ENCODE measurements around the gene DCP1A.
"Not testable (repeated sequence)": the region's sequence is repeated elsewhere in the genome, so short reads cannot be mapped to it uniquely, and the experiment has no call there.

DCP1A gene

GRCh38 chr3:53331871-53332270, 15.5 kb downstream of the DCP1A start:
- H3K4me3 ChIP-seq (ENCODE audit: low read depth, low read length), result no peak overlapping the region
- DNase-seq (ENCODE audit: low read depth, low spot score), result no peak
- in situ Hi-C loops (cut with HindIII; ENCODE audit: low sequenced_read_pairs), result no loop called here
- TF ChIP-seq, protein P1, sequence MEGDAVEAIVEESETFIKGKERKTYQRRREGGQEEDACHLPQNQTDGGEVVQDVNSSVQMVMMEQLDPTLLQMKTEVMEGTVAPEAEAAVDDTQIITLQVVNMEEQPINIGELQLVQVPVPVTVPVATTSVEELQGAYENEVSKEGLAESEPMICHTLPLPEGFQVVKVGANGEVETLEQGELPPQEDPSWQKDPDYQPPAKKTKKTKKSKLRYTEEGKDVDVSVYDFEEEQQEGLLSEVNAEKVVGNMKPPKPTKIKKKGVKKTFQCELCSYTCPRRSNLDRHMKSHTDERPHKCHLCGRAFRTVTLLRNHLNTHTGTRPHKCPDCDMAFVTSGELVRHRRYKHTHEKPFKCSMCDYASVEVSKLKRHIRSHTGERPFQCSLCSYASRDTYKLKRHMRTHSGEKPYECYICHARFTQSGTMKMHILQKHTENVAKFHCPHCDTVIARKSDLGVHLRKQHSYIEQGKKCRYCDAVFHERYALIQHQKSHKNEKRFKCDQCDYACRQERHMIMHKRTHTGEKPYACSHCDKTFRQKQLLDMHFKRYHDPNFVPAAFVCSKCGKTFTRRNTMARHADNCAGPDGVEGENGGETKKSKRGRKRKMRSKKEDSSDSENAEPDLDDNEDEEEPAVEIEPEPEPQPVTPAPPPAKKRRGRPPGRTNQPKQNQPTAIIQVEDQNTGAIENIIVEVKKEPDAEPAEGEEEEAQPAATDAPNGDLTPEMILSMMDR (IDR thresholded peaks at IDR 0.05; ENCODE audit: low read depth, low read length), result no peak

GRCh38 chr3:53329897-53330296, 17.4 kb downstream of the DCP1A start:
- no peak for DNase-seq (ENCODE audit: low read depth, low spot score)
- in situ Hi-C loops (cut with HindIII; ENCODE audit: low sequenced_read_pairs), result no loop called here
- no peak overlapping the region for H3K4me3 ChIP-seq (ENCODE audit: low read depth, low read length)
- TF ChIP-seq, protein P1 (IDR thresholded peaks at IDR 0.05; ENCODE audit: low read depth, low read length), result no peak

DNA sequence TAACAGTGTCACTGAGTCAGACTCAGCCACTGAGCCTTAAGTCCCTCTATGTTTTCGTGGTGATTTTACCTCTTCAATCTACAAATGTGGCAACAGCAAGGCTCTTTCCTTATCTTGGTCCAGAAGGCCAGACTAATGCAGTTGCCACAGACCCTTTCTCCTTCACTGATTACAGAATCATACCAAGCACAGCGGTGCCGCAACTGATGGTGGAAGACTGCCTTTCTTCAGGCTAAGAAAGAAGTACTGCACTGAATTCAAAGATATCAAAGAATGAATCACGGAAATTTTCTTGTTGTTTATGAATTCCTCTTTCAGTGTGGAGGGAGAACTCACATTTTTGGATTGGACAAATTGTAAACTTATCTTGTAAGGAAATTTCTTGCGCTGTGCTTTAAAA, 18.6 kb downstream of the DCP1A start:
- in situ Hi-C loops (cut with HindIII; ENCODE audit: low sequenced_read_pairs), result no loop called here
- TF ChIP-seq, protein P1 (IDR thresholded peaks at IDR 0.05; ENCODE audit: low read depth, low read length), result no peak
- no peak for DNase-seq (ENCODE audit: low read depth, low spot score)
- H3K4me3 ChIP-seq (ENCODE audit: low read depth, low read length), result no peak overlapping the region

GRCh38 chr3:53327986-53328385, 19.4 kb downstream of the DCP1A start:
- in situ Hi-C loops (cut with HindIII; ENCODE audit: low sequenced_read_pairs); DNase-seq (ENCODE audit: low read depth, low spot score); H3K4me3 ChIP-seq (ENCODE audit: low read depth, low read length): not testable (repeated sequence)

DNA sequence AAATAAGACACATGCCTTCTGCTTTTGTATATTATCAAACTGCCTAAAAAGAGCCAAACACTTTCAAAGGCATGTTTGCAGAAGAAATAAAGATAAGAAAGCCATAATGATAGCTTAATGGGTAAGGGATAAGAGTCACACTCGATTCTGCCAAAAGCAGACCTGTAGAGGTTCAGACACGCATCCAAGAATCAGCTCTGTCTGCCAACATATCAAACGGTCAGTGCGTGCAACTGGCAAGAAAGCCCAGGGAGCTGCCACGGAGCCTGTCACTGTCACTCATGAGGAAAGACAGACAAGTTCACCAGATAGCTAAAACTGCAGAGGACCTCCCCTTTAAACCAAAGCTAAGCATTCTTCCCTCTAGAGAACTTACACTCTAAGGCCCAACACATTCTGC, 23.2 kb downstream of the DCP1A start:
- TF ChIP-seq, protein P1 (IDR thresholded peaks at IDR 0.05; ENCODE audit: low read depth, low read length), result no peak
- in situ Hi-C loops (cut with HindIII; ENCODE audit: low sequenced_read_pairs), result no loop called here
- no peak for DNase-seq (ENCODE audit: low read depth, low spot score)
- no peak overlapping the region for H3K4me3 ChIP-seq (ENCODE audit: low read depth, low read length)

- no peak overlapping the region for H3K4me3 ChIP-seq (ENCODE audit: low read depth, low read length)
- in situ Hi-C loops (cut with HindIII; ENCODE audit: low sequenced_read_pairs), result no loop called here
These were observed 26.6 kb downstream of the DCP1A start for GRCh38 chr3:53320697-53321096.

GRCh38 chr3:53318522-53318921, 28.8 kb downstream of the DCP1A start:
- no peak overlapping the region for H3K4me3 ChIP-seq (ENCODE audit: low read depth, low read length)
- peak; percentile 49 for DNase-seq (ENCODE audit: low read depth, low spot score)
- TF ChIP-seq, protein P1 (IDR thresholded peaks at IDR 0.05; ENCODE audit: low read depth, low read length), result no peak
- in situ Hi-C loops (cut with HindIII; ENCODE audit: low sequenced_read_pairs), result no loop called here

More at GRCh38 chr3:53320697-53321096, 26.6 kb downstream of the DCP1A start:
- TF ChIP-seq, protein P1 (IDR thresholded peaks at IDR 0.05; ENCODE audit: low read depth, low read length), result no peak
- DNase-seq (ENCODE audit: low read depth, low spot score), result peak; percentile 32

Data from astrocyte of the spinal cord (primary cell).